K562 (cell line): ENCODE results near the gene RCSD1. TPM values are rescaled to one million over a fixed set of nuclear protein-coding genes. Genes with fewer than 3 reads are reported as not detected.
A peak's percentile ranks its signal among the peaks of the same experiment; 100 is the strongest.

Experiments
- BCL6 ChIP-seq: fragments of 250-450 bp; sonication (Bioruptor Pico); IDR thresholded peaks from 2 replicates; pipeline ENCODE4 v1.4.0; 2020
- BHLHE40 ChIP-seq: IDR thresholded peaks from 2 replicates; pipeline ENCODE4 v1.6.1; 2011; ENCODE audit warnings: low read length, improper control_type of control experiment
- CBFA2T2 ChIP-seq: fragments of 450-650 bp; conservative IDR thresholded peaks from 2 replicates; pipeline ENCODE4 v1.6.1; 2017; ENCODE audit warnings: mild to moderate bottlenecking
- CREBBP ChIP-seq: IDR thresholded peaks from one replicate; pipeline ENCODE4 v1.6.1; 2012; ENCODE audit warnings: low read depth, mild to moderate bottlenecking, control low read depth, inconsistent platforms, low read length
- DPF2 ChIP-seq: fragments of 450-650 bp; IDR thresholded peaks from 2 replicates; pipeline ENCODE4 v1.6.1; 2016
- EHMT2 ChIP-seq: fragments of 450-650 bp; IDR thresholded peaks from 2 replicates; pipeline ENCODE4 v1.6.1; 2018; ENCODE audit warnings: antibody characterized with exemption
- ETS2 ChIP-seq: IDR thresholded peaks from 2 replicates; pipeline ENCODE4 v1.6.1; 2016; ENCODE audit warnings: borderline replicate concordance, missing genetic modification characterization, mild to moderate bottlenecking, moderate library complexity, missing compliant biosample characterization; ENCODE audit not compliant: poor library complexity, severe bottlenecking
- ETV6 ChIP-seq, 3 experiments: fragments of 150-350 bp in 1 of 3; sonication (generic) in 1 of 3; formaldehyde crosslinking in 1 of 3; IDR thresholded peaks; 2 replicates each; pipeline versions ENCODE4 v1.6.1 to v1.8.0; 2014 to 2022; ENCODE audit warnings: borderline replicate concordance in 2 of 3, low read depth in 2 of 3, antibody characterized with exemption in 1 of 3, low read length in 1 of 3, mild to moderate bottlenecking in 1 of 3, missing genetic modification reagents in 1 of 3
- EZH2 ChIP-seq: IDR thresholded peaks from 2 replicates; pipeline ENCODE4 v1.6.1; 2012; ENCODE audit warnings: low read depth, mild to moderate bottlenecking, inconsistent platforms, low read length, borderline replicate concordance
- FOXA1 ChIP-seq: fragments of 450-650 bp; IDR thresholded peaks from 2 replicates; pipeline ENCODE4 v1.6.1; 2016; ENCODE audit warnings: mild to moderate bottlenecking, borderline replicate concordance
- HDGF ChIP-seq: fragments of 450-650 bp; IDR thresholded peaks from 2 replicates; pipeline ENCODE4 v1.6.1; 2016
- KLF1 ChIP-seq: fragments of 450-650 bp; IDR thresholded peaks from 2 replicates; pipeline ENCODE4 v1.6.1; 2016; ENCODE audit warnings: missing genetic modification characterization, missing compliant biosample characterization
- PML ChIP-seq: IDR thresholded peaks from 2 replicates; pipeline ENCODE4 v1.6.1; 2012; ENCODE audit warnings: low read length, inconsistent platforms
- PRPF4 ChIP-seq: fragments of 200-400 bp; formaldehyde crosslinking; IDR thresholded peaks from one replicate; pipeline ENCODE4 v1.6.1; 2017; ENCODE audit warnings: low read length, low read depth, mild to moderate bottlenecking; ENCODE audit not compliant: insufficient read depth, poor library complexity, severe bottlenecking
- RB1 ChIP-seq: fragments of 450-650 bp; IDR thresholded peaks from 2 replicates; pipeline ENCODE4 v1.6.1; 2017; ENCODE audit warnings: low read depth, mild to moderate bottlenecking
- RBM15 ChIP-seq: fragments of 200-400 bp; formaldehyde crosslinking; IDR thresholded peaks from 2 replicates; pipeline ENCODE4 v1.6.1; 2018; ENCODE audit warnings: mild to moderate bottlenecking, low read length, moderate library complexity; ENCODE audit not compliant: insufficient read depth
- SMARCC2 ChIP-seq: fragments of 450-650 bp; IDR thresholded peaks from 2 replicates; pipeline ENCODE4 v1.6.1; 2017; ENCODE audit warnings: antibody characterized with exemption, moderate library complexity, mild to moderate bottlenecking, low read depth
- SPI1 ChIP-seq: IDR thresholded peaks from 2 replicates; pipeline ENCODE4 v1.6.1; 2011; ENCODE audit warnings: low read depth, low read length, control low read depth, borderline replicate concordance
- TOE1 ChIP-seq, 2 experiments: fragments of 450-650 bp in 1 of 2; sonication (generic) in 1 of 2; formaldehyde crosslinking in 1 of 2; IDR thresholded peaks; 2 replicates each; pipeline versions ENCODE4 v1.7.1 to v1.8.0; 2016 to 2022; ENCODE audit warnings: borderline replicate concordance in 2 of 2, mild to moderate bottlenecking in 2 of 2, antibody characterized with exemption in 1 of 2, inconsistent platforms in 1 of 2, low read depth in 1 of 2, missing genetic modification reagents in 1 of 2, moderate library complexity in 1 of 2
- ZC3H4 ChIP-seq: sonication (generic); formaldehyde crosslinking; IDR thresholded peaks from 2 replicates; pipeline ENCODE4 v1.9.0; 2021; ENCODE audit warnings: missing genetic modification reagents, borderline replicate concordance
- ZMIZ1 ChIP-seq, 2 experiments: fragments of 150-350 bp in 1 of 2; IDR thresholded peaks; 2 replicates each; pipeline ENCODE4 v1.6.1; 2012 to 2016; ENCODE audit warnings: low read depth in 2 of 2, low read length in 2 of 2, mild to moderate bottlenecking in 1 of 2, moderate library complexity in 1 of 2
- ZNF217 ChIP-seq: sonication (generic); formaldehyde crosslinking; IDR thresholded peaks from 2 replicates; pipeline ENCODE4 v1.8.0; 2022; ENCODE audit warnings: mild to moderate bottlenecking, missing genetic modification reagents
- ZNF584 ChIP-seq: fragments of 200-800 bp; sonication (Bioruptor generic); IDR thresholded peaks from 2 replicates; pipeline ENCODE4 v1.6.1; 2016; ENCODE audit warnings: low read depth, mild to moderate bottlenecking, missing genetic modification characterization, missing compliant biosample characterization
- ZSCAN32 ChIP-seq: fragments of 450-650 bp; formaldehyde crosslinking; IDR thresholded peaks from 2 replicates; pipeline ENCODE4 v1.4.0; 2020; ENCODE audit warnings: mild to moderate bottlenecking, moderate library complexity
- polyA plus RNA-seq, 8 experiments: library from polyadenylated mRNA; depleted of rRNA in 4 of 8; stranded (reverse) in 5 of 8; unstranded in 3 of 8; fragments of >200 nt; fragmentation: Nextera tagmentation in 2 of 8; fragmentation: Illumina TruSeq in 1 of 8; extraction: Ambion mirVana in 2 of 8; extraction: Trizol in 1 of 8; gene quantifications; 2 replicates each; pipeline versions ENCODE4 v1.2.1 to v1.2.3, GENCODE V29; 2011 to 2014; ENCODE audit warnings: inconsistent platforms in 1 of 8, missing spikeins in 1 of 8
- total RNA-seq, 7 experiments: library from RNA; depleted of rRNA in 6 of 7; stranded (reverse); fragments of >200 nt in 6 of 7; fragmentation: Illumina TruSeq in 2 of 7; extraction: Trizol in 2 of 7; gene quantifications; 2 replicates each; pipeline versions ENCODE4 v1.2.1 to v1.2.3, GENCODE V29; 2011 to 2021; ENCODE audit warnings: low replicate concordance in 1 of 7

The RCSD1 gene
- total and polyA plus RNA-seq, 9 of the 15 experiments (the other 6 are each of a cell fraction or from before 2014, with no cell fraction given), result 7.8 to 69.8 (median 45.3) TPM

- TF ChIP-seq CBFA2T2 (no peak), EHMT2 (peak; percentile 66; the same call in 1 of the 2 replicates), EZH2 (no peak), PML (no peak), BCL6 (CRISPR knock-in tag) (no peak), ZNF217 (CRISPR knock-in tag) (no peak), PRPF4 (no peak), ETS2 (no peak), RBM15 (no peak), ZSCAN32 (no peak), ZNF584 (CRISPR knock-in tag) (no peak), TOE1 (IDR thresholded peaks at IDR 0.05; ENCODE audit: borderline replicate concordance) (no peak), TOE1 (CRISPR knock-in tag; IDR thresholded peaks at IDR 0.05; ENCODE audit: borderline replicate concordance, low read depth) (no peak), ETV6 (IDR thresholded peaks at IDR 0.05; ENCODE audit: borderline replicate concordance in 1 of 2, low read depth in 2 of 2, low read length in 1 of 2) (no peak; a peak in 1 of 4 replicates), ETV6 (CRISPR knock-in tag; IDR thresholded peaks at IDR 0.05; ENCODE audit: borderline replicate concordance) (no peak), FOXA1 (no peak), HDGF (no peak), DPF2 (0 out of 2 replicates have a peak, but pooled peaks have one; percentile 21), BHLHE40 (0 out of 2 replicates have a peak, but pooled peaks have one; percentile 5), RB1 (no peak), SPI1 (no peak), KLF1 (tag) (no peak), SMARCC2 (no peak), ZC3H4 (CRISPR knock-in tag) (no peak), CREBBP (no peak), ZMIZ1 (IDR thresholded peaks at IDR 0.05; ENCODE audit: low read depth in 2 of 2, low read length in 2 of 2) (no peak)
Observed at GRCh38 chr1:167746013-167746672, 116.1 kb downstream of the RCSD1 start (continued).
